OCI-LY1 (cell line): ENCODE measurements around the gene RPS21.

ENCODE experiments used
- H2AFZ ChIP-seq: fragments of 200-600 bp; sonication (generic), shearing (Covaris generic); 2 replicates; pipeline ENCODE4 v1.6.0; 2014; ENCODE audit warnings: antibody characterized with exemption, mild to moderate bottlenecking, low read length
- H3F3A ChIP-seq: fragments of 200-600 bp; sonication (generic), shearing (Covaris generic); 2 replicates; pipeline ENCODE4 v1.6.0; 2014; ENCODE audit warnings: mild to moderate bottlenecking, antibody characterized with exemption, low read length, moderate library complexity; ENCODE audit not compliant: insufficient read depth
- H3K27ac ChIP-seq: fragments of 200-600 bp; sonication (generic); 2 replicates; pipeline ENCODE4 v1.5.1; 2014; ENCODE audit warnings: low read length, mixed run types, mild to moderate bottlenecking, low read depth; ENCODE audit not compliant: poor library complexity, severe bottlenecking
- H3K27me3 ChIP-seq: fragments of 200-600 bp; sonication (generic); 2 replicates; pipeline ENCODE4 v1.6.0; 2014; ENCODE audit warnings: antibody characterized with exemption, mild to moderate bottlenecking, low read length, moderate library complexity; ENCODE audit not compliant: insufficient read depth
- H3K36me3 ChIP-seq: fragments of 200-600 bp; sonication (generic); 2 replicates; pipeline ENCODE4 v1.6.1; 2014; ENCODE audit warnings: mild to moderate bottlenecking, antibody characterized with exemption, low read length, moderate library complexity, mixed read lengths; ENCODE audit not compliant: insufficient read depth
- H3K4me1 ChIP-seq: fragments of 200-600 bp; sonication (generic); 2 replicates; pipeline ENCODE4 v1.5.1; 2014; ENCODE audit warnings: mild to moderate bottlenecking, low read length, moderate library complexity; ENCODE audit not compliant: insufficient read depth, severe bottlenecking
- H3K4me2 ChIP-seq: fragments of 200-600 bp; sonication (generic), shearing (Covaris generic); 2 replicates; pipeline ENCODE4 v1.6.1; 2014; ENCODE audit warnings: low read length
- H3K4me3 ChIP-seq: fragments of 200-600 bp; sonication (generic); 2 replicates; pipeline ENCODE4 v1.5.1; 2014; ENCODE audit warnings: low read length, low read depth, mild to moderate bottlenecking, mixed read lengths; ENCODE audit not compliant: poor library complexity, severe bottlenecking
- H3K79me2 ChIP-seq: fragments of 200-600 bp; shearing (Covaris generic); 2 replicates; pipeline ENCODE4 v1.6.1; 2016; ENCODE audit warnings: mixed run types, low read length, mixed read lengths; ENCODE audit not compliant: insufficient read depth
- H3K9ac ChIP-seq: fragments of 200-600 bp; sonication (generic), shearing (Covaris generic); 2 replicates; pipeline ENCODE4 v1.6.1; 2014; ENCODE audit warnings: mild to moderate bottlenecking, low read length, mixed read lengths
- H3K9me2 ChIP-seq: fragments of 200-600 bp; sonication (generic), shearing (Covaris generic); 2 replicates; pipeline ENCODE4 v1.6.1; 2014; ENCODE audit warnings: low read depth, mild to moderate bottlenecking, low read length, mixed read lengths
- H3K9me3 ChIP-seq: fragments of 200-600 bp; shearing (Covaris generic); 2 replicates; pipeline ENCODE4 v1.6.1; 2014; ENCODE audit warnings: low read length, mixed read lengths
- H4K20me1 ChIP-seq: fragments of 200-600 bp; sonication (generic), shearing (Covaris generic); 2 replicates; pipeline ENCODE4 v1.6.0; 2016; ENCODE audit warnings: mild to moderate bottlenecking, low read length; ENCODE audit not compliant: insufficient read depth
- CTCF ChIP-seq: fragments of 200-600 bp; sonication (generic), shearing (Covaris generic); IDR thresholded peaks from 2 replicates; pipeline ENCODE4 v1.5.1; 2017; ENCODE audit warnings: mild to moderate bottlenecking, antibody characterized with exemption, low read length, moderate library complexity, mixed read lengths
- EZH2 ChIP-seq: fragments of 200-600 bp; sonication (generic), shearing (Covaris generic); IDR thresholded peaks from 2 replicates; pipeline ENCODE4 v1.8.0; 2017; ENCODE audit warnings: borderline replicate concordance, mixed run types, mild to moderate bottlenecking, antibody characterized with exemption, low read length, moderate library complexity, mixed read lengths

RPS21 gene

GRCh38 chr20:62351469-62352401 is 35.2 kb upstream of the RPS21 start:
- H3K27me3 ChIP-seq = peaks cover 3% of the 10 kb centered on the region; the same call in 1 of the 2 replicates
- H3K4me3 ChIP-seq = no peak overlapping the region
- H3K4me2 ChIP-seq = no peak overlapping the region
- no peak overlapping the region for H3K27ac ChIP-seq
- no peaks in the 10 kb centered on the region for H3F3A ChIP-seq
- H4K20me1 ChIP-seq = no peaks in the 10 kb centered on the region
- no peak overlapping the region for H3K9ac ChIP-seq
- H3K9me3 ChIP-seq = no peaks in the 10 kb centered on the region
- no peak for TF ChIP-seq EZH2
- no peak for TF ChIP-seq CTCF
- H3K4me1 ChIP-seq = no peaks in the 10 kb centered on the region
- H3K9me2 ChIP-seq = no peaks in the 10 kb centered on the region
- H3K79me2 ChIP-seq = no peaks in the 10 kb centered on the region
- H2AFZ ChIP-seq = no peak overlapping the region
- no peaks in the 10 kb centered on the region for H3K36me3 ChIP-seq

GRCh38 chr20:62352402-62353288 is 34.3 kb upstream of the RPS21 start:
- Histone ChIP-seq H4K20me1 (no peaks in the 10 kb centered on the region), H3K4me2 (no peak overlapping the region), H3K27ac (no peak overlapping the region), H3K36me3 (no peaks in the 10 kb centered on the region), H3K9ac (no peak overlapping the region), H3K27me3 (peaks cover 7% of the 10 kb centered on the region; the same call in 1 of the 2 replicates), H3K4me1 (no peaks in the 10 kb centered on the region), H3K79me2 (no peaks in the 10 kb centered on the region), H3K9me3 (no peaks in the 10 kb centered on the region), H3F3A (no peaks in the 10 kb centered on the region), H3K4me3 (no peak overlapping the region), H2AFZ (no peak overlapping the region), H3K9me2 (no peaks in the 10 kb centered on the region)
- TF ChIP-seq EZH2 (no peak), CTCF (no peak)

DNA sequence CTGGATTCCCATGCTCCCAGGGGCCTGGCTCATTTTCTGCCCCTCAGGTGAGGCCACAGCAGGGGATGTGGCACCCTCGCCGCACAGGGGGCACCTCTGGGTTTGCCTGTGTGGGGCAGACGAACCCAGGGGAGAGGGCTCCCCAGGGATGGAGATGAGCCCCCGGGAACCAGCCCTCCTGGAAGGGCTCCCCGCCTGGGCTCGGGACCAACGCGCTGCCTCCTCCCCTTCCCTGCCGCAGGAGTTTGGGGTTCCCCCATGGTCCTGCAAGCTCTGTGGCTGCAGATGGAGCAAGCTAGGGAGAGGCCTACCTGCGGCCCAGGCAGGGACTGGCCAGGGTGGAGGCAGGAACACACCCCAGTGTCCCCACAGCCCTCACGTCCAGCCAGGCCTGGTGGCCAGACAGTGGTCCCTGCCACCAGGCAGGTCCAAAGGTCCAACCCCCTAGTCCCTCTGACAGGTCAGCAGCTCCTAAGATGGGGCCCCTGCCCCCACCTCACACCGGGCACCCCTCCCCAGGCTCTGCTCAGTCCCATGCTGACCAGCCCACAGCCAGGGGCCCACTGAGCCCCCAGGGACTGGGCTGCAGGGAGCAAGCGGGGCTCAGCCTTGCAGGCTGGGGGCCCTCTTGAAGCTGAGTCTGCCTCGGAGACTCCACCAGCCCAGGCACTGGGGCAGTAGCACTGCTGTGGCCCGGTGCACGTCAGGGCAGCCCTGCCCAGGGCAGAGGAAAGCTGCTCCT is 33.4 kb upstream of the RPS21 start:
- Histone ChIP-seq H3K4me2 (no peak overlapping the region), H3K9ac (no peak overlapping the region), H3K27me3 (peaks cover 7% of the 10 kb centered on the region; the same call in 1 of the 2 replicates), H2AFZ (no peak overlapping the region), H3K9me3 (no peaks in the 10 kb centered on the region), H3F3A (no peaks in the 10 kb centered on the region), H4K20me1 (no peaks in the 10 kb centered on the region), H3K36me3 (no peaks in the 10 kb centered on the region), H3K27ac (no peak overlapping the region), H3K79me2 (no peaks in the 10 kb centered on the region), H3K4me3 (no peak overlapping the region), H3K4me1 (no peaks in the 10 kb centered on the region), H3K9me2 (no peaks in the 10 kb centered on the region)
- TF ChIP-seq EZH2 = no peak
